KBM-7 (cell line): ENCODE results near the gene ERCC6L2.

ENCODE experiments used
- DNase-seq: peaks from one replicate; pipeline ENCODE4 v3.0.0-alpha.2; 2015
- in situ Hi-C: fragments of 300-500 bp; cut with MboI; formaldehyde crosslinking; loops from 2 replicates; pipeline ENCODE4 v1.14.3; 2020; ENCODE audit warnings: low sequenced_read_pairs, low pct_unique_long_range_greater_than_20kb, mixed read lengths

The ERCC6L2 gene

DNA sequence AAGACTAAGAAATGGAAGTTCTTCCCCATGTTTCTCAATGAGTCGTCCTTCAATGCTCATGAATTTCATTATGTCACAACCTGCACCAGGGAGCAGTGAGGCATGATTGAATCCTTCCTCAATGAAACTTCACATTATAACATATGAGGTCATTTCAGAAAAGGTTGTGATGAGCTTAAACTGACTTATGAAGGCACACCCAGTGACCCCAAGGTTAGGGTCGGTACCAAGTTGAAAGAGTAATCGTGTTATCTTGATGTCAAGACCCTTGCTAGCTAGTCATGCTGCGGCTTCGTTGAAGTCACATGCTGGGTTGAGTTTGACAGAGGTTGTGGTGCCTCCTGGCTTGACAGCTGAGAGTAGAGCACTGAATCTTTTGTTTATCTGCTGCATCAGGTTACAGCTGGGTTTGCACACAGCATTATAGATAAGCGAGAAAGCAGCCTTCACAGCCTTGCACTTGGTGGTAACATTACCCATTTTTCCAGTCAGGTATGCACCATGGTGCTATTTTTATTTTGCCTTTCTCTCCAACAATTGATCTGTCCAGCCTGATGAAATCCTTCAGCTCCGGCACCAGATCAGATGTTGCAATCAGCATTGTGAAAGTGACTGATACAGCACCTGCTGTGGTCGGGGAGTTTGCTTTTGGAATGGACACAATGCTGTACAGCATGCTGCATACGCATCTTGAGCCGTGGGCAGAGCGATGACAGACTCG is 133.2 kb downstream of the ERCC6L2 start:
- no peak for DNase-seq
- in situ Hi-C loops = no loop called here

DNA sequence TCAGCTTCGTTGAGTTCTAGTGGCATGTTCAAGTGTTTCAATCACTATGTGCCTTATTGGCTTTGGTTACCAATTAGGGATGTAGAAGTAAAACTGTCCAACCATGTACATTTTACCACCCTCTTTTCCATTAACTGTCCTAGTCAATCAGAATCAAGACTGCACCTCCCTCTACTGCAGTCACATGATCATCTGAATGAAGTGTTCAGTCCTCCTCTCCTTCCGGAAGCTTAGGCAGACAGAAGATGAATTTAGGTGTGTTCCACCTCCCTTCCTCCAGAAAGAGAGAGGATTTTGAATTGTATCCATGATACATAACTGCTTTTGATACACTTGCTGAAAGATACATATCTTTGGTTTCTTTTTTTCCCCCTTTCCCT is 133.7 kb downstream of the ERCC6L2 start:
- in situ Hi-C loops = no loop called here
- no peak for DNase-seq

DNA sequence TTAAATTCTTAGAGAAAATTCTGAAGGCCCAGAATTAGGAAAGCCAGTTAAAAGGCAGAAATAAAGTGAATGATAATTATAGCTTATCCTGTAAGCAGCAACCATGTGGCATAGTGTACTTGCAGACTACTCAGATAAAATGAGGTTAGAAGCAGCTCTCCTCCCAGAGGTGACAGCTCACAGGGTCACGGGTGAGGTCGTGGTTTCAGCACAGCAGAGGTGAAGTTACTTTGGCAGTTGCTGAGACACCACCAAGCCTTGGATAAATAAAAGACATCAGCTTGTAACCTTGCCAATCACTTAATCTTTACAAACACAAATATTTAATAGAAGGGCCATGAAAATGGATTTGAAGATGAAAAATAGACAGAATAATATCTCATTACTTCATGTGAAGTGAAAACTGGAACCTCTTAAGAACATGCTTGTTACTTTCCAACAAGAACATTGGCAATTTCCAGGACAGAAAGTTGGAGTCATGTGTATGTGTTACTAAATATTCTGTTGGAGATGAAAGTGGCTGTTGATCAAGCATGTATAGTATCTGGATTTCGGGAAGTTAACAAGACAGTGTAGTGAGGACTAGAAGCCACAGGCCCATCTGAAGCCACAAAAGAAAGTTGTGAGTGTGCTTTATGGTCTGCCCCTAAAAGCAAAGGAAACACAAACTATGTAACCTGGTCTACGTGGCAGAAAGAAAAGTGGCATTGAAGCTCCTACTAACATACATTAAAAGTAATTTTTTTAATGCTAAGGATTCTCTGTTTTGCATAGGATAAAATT is 134.4 kb downstream of the ERCC6L2 start:
- in situ Hi-C loops = no loop called here
- no peak for DNase-seq

DNA sequence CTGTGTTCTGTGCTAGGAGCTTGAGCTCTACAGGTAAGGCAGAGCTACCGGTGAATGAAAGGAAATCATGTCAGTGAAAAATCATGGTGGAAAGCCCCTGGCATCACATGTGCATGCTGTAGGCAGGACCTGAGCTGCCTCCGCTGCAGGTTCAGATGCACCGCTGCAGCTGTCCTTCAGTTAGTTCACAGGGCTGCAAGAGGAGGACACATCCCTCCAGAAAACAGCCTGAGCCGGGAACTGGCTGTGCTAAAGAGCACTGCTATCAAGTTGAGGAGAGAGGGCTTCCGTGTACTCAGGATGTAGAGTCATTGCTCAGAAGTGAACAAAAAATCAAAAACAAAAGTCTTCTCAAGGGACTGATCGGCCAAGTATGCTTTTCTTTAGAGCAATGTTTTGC is 138.6 kb downstream of the ERCC6L2 start:
- DNase-seq = no peak
- in situ Hi-C loops = no loop called here

DNA sequence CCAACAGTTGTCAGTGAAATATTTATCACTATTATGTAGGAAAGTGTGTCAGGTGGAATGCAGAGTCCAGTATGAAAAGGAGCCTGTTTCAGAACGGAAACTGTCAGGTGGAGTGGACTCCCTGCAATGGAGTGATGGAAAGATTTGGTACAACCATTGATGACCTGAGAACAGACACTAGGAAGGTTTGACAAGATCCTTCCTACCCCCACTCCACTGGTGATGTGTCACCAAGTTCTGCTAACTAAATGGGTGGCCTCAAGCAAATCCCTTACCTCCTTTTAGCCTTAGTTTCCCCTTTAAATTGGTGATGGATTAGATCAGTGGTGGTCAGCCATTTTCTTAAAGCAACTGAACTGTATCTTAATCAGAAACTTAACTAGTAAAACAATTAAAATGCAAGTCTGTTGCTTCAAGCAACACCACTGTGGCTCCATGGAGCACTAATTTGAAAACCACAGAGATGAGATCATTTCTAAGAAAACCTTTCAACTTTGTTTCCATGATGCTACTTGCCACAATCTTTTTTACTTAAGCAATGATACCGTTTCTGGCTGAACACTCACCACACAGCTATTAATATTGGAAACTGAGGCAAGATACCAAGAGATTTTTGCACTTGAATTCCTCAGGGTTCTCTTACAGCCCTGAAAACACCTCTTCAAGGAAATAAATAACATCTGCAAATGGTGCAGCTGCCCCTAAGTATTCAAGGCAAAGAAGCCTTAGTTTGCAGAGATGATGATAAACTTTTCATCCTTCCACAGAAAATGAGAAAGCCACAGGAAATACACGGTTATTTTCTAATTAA is 140.6 kb downstream of the ERCC6L2 start:
- in situ Hi-C loops = no loop called here
- DNase-seq = peak; percentile 54
